Measurements from ENCODE around the gene TMEM126A.

- TF ChIP-seq CTCF (conservative IDR thresholded peaks at IDR 0.05 in 1 of 2, IDR thresholded peaks at IDR 0.05 in 1 of 2; ENCODE audit: extremely low read depth in 1 of 2, insufficient read depth in 1 of 2, low read depth in 1 of 2, low read length in 2 of 2) (no peak), EZH2 (IDR thresholded peaks at IDR 0.05; ENCODE audit: borderline replicate concordance, low read length) (no peak)
These were observed 52.4 kb downstream of the TMEM126A start for GRCh38 chr11:85699957-85700741.

Data from mammary epithelial cell (primary cell).